ENCODE data around the gene AK5. TPM values are rescaled to one million over a fixed set of nuclear protein-coding genes. Genes with fewer than 3 reads are reported as not detected.

AK5 gene, protein sequence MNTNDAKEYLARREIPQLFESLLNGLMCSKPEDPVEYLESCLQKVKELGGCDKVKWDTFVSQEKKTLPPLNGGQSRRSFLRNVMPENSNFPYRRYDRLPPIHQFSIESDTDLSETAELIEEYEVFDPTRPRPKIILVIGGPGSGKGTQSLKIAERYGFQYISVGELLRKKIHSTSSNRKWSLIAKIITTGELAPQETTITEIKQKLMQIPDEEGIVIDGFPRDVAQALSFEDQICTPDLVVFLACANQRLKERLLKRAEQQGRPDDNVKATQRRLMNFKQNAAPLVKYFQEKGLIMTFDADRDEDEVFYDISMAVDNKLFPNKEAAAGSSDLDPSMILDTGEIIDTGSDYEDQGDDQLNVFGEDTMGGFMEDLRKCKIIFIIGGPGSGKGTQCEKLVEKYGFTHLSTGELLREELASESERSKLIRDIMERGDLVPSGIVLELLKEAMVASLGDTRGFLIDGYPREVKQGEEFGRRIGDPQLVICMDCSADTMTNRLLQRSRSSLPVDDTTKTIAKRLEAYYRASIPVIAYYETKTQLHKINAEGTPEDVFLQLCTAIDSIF
- 10.4 and 13.5 TPM in 2 replicates for total RNA-seq (2014; rRNA removed; shearing (Covaris generic))

GRCh38 chr1:77281491-77282186 lies at the start of gene AK5:
AK5 (plus strand) TSS chr1:77282019; CDS start chr1:77282314, 295 bp downstream.
- DNase-seq (ENCODE audit: low spot score) = no peak

DNA sequence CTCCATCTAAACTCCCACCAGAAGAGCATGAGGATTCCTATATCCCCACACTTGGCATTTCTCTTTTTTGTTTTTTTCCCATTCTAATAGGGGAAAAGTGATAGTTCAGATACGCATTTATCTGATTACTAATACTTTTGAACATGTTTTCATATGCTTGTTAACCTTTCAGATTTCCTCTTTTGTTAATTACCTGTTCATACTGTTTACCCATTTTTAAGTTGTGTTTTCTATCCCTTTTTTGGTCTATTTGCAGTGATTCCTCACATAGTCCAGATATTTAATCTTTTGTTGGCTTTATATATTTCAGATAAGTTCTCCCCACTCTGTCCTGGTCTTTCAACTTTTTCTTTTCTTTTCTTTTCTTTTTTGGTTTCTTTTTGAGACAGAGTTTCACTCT lies 49.0 kb upstream of the AK5 start:
- no peak for DNase-seq (ENCODE audit: low spot score)

DNA sequence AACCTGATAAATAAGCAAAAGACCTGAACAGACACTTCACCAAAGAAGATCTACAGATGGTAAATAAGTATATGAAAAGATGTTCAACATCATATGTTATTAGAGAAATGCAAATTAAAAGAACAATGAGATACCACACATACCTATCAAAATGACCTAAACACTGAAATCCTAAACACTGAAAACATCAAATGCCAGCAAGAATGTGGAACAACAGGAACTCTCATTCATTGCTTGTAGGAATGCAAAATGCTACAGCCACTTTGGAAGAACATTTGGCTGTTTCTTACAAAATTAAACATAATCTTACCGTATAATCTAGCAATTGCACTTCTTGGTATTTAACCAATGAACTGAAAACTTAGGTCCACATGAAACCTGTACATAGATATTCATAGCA lies 47.7 kb upstream of the AK5 start:
- DNase-seq (ENCODE audit: low spot score) = no peak

- no peak for DNase-seq (ENCODE audit: low spot score)
Measured at GRCh38 chr1:77234943-77235342, 46.9 kb upstream of the AK5 start.

- DNase-seq (ENCODE audit: low spot score) = no peak
Measured at GRCh38 chr1:77238462-77238861, 43.4 kb upstream of the AK5 start.

DNA sequence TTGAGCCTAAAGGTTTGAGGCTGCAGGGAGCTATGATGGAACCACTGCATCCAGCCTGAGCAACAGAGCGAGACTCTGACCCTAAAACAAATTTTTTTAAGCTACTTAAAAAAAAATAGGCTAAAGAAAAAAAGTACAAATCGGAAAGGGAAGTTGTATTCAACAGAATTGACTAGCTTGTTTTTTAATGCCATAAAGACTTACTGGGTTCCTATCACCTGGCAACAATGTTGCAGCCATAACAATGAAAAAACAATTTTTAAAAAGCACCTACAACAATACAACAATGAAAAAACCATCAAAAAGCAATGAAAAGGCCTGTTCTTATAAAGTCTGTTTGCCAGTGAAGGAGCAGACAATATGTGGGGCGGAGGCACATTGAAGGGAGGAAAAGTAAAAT lies 42.5 kb upstream of the AK5 start:
- DNase-seq (ENCODE audit: low spot score) = no peak

DNA sequence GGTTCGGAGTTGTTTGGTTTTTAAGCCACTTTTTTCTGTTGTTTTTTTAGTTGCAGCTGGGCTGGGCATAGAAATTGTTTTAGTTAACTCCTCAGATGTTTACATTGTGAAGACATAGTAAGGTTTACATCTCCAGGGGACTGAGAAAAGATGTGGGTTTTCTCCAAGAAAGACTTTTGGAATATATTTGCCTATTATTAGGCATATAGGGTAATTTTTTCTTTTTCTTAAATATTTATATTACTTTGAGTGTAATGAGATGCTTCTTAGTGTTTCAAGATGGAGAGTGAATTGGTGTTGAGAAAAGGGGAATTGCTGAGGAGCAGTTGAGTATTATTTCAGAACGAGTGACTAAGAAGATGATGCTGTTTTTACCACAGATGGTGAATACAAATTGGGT lies 36.0 kb upstream of the AK5 start:
- DNase-seq (ENCODE audit: low spot score) = no peak

DNA sequence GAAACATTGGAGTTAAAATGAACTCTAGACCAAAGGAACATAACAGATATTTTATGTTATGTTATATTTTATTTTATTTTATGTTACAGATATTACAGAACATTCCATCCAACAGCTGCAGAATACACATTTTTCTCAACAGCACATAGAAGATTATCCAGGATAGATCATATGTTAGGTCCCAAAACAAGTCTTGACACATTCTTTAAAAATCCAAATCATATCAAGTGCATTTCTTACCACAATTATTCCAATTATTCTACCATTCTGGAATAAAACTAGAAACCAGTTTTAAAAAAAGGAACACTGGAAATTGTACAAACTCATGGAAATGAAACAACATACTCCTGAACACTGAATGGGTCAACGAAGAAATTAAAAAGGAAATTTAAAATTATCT lies 31.7 kb upstream of the AK5 start:
- DNase-seq (ENCODE audit: low spot score) = no peak

DNA sequence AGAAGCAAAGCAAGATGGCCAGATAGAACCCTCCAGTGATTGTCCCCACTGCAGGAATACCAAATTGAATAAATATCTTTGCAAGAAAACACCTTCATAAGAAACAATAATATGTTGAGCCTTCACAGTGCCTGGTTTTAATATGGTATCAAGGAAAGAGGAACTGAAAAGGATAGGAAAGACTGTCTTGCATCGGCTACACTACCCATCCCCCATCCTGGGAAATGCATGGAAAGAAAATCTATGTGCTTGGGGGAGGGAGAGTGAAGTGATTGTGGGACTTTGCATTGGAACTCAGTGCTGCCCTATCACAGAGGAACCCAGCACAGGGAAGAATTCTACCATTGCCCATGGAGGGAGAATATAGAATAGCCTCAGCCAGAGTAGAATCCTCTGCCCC lies 28.6 kb upstream of the AK5 start:
- no peak for DNase-seq (ENCODE audit: low spot score)

DNA sequence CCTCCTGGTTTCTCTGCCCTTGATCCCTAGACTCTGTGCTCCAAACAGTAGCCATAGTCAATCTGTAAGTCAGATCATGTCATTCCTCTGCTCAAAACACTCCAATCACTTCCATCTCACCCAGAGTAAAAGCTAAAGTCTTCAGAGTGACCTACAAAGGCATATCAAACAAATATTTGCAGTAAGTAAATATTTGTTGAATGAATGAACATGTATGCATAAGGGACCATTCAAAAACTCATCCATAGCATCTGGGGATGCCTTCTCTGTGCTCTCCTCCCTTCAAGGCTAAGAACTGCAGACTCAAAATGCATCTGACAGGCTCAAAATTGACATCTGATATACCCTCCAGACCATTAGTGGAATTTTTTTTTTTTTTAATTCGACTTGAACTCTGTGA lies 18.1 kb upstream of the AK5 start:
- no peak for DNase-seq (ENCODE audit: low spot score)

DNA sequence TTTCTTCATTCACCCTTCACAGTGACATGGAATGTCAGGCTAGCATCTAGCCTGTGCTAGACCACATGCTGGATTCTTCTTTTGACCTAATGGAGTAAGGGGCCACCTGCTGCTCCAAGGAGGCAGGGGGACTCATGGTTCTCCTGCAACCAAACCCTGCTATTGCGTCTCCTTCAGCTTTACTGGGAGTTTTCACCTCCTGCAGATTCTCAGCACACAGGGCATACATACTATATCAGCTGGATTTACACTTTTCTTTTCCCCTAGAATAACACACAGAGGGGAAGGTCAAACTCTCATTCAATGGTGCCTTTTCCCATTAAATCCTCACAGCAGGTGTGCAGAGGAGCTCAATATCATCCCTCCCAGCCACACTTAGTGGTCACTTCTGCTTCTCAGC lies 16.6 kb upstream of the AK5 start:
- DNase-seq (ENCODE audit: low spot score) = no peak

- no peak for DNase-seq (ENCODE audit: low spot score)
Measured at GRCh38 chr1:77267035-77267434, 14.8 kb upstream of the AK5 start.

DNA sequence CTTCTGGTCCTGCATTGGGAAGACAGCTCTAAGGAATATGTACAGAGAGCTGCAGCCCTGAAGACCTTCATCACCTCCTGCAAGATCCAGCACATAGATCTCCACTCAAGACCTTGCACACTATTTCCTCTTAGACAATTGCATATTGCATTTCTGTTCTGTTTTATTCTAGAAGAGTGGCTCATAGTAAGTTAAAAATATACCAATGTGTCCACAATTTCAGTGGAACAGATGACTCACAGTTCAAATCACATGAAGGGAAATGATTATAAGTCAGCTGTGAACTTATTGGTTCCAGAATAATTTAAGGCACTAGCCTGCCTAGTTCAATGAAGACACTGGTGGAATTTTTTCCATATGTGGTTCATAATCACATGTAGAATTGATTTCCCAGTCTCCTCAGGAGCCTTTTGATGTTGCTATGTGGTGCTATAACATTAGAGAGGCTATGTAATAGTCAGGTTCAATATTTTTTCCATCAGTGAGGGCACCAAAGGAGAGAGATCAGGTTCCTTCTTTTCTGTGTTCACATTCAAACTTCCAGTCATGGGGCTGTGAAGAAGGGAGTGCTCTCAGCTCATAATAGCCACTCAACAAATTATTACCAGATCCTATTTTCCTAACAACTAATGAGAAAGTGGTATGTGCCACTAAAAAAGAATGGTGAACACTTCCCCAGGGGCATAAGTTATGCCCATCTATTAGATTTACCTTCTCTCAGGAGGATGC lies 9.8 kb upstream of the AK5 start:
- no peak for DNase-seq (ENCODE audit: low spot score)

DNA sequence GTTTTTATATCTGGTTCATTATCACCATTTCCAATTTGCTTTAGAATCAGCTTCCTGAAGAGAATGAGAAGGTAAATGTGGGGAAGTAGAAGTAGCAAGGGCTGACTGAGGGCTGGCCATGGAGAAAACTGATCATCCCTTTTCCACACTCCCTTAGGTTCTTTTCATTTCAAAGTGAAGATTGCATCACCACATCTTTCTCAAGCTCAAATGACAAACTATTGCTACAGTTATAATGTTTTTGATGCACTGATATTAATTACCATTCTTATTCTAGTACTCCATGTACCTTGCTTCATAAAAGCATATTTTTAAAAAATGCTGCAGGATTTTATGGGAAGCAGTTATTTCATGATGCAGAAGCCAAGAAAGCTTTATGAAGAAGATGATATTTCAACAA lies 7.9 kb upstream of the AK5 start:
- DNase-seq (ENCODE audit: low spot score) = no peak

DNA sequence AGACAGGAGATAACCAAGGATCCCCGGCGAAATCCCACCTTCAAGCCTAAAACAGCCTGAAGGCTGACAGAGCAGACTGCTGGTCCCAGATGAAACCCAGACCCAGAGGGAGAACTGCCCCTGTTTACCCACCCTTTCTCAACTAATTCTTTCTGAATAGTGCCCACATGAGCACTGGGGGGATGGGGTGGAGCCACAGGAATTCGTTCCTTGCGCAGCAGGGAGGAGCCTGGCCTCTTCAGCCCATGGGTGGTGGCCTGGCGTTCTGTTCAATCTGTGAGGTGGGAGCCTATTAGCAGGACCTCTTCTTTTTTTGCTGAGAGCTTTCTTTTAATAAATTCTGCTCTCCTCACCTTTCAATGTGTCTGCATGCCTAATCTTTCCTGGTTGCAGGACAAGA lies 6.6 kb upstream of the AK5 start:
- no peak for DNase-seq (ENCODE audit: low spot score)

- DNase-seq (ENCODE audit: low spot score) = no peak
Measured at GRCh38 chr1:77276941-77277340, 4.9 kb upstream of the AK5 start.

DNA sequence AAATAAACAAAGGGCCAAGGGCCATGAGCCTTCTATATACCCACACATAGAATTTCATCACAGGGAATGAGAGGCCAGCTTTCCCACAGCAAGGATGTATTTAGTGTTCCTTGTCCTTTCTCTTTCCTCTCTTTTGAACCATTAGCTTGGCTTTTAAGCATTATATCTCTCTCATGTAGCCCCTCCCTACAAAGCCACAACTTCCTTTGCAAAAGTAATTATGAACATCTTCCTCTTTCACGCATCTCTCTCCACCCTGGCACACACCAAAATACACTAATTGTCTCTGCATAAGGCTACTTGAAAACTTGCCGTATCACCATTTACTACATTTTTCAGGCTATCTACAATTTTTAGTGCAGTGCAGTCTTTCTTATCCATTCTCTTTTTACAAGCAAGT lies 1.9 kb upstream of the AK5 start:
- no peak for DNase-seq (ENCODE audit: low spot score)

- no peak for DNase-seq (ENCODE audit: low spot score)
Measured at GRCh38 chr1:77280962-77281361, 857 bp upstream of the AK5 start.

GRCh38 chr1:77282187-77282865 lies 507 bp downstream of the AK5 start:
- no peak for DNase-seq (ENCODE audit: low spot score)

DNA sequence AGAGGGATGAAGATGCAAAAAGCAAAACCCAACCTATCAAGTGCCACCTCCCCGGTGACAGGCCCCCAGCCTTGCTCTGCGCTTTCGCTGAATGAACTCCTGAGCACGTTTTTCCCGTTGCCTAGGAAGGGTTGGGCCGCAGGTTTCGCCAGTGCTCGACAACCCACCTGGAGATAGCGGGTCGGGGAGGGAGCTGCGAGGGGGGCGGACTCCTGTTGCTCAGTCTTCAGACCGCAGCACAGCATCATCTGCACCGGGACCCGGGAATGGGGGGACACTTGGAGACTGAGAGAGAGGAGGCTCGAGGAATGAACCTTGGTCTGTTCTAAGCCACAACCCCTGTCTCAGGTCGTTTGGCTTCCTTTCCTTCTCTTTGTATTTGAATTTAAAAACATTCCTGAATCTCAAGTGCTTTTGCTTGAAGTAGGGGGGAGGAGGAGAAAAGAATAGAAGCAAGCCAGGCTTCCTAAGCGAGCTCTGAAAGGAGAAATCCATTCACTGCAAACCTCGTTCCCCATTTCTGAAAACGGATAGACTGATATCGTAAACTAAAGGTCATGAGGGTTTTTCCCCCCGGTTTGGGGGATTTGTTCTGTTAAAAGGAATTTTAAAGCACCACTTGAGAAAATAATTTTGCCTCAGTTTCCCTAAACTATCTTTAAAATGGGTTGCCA lies 1.2 kb downstream of the AK5 start:
- DNase-seq (ENCODE audit: low spot score) = no peak

- DNase-seq (ENCODE audit: low spot score) = no peak
Measured at GRCh38 chr1:77283701-77284425, 2.0 kb downstream of the AK5 start.
